GM18951 (cell line): ENCODE data around the gene PLA2G5.
"Not testable (repeated sequence)": the region's sequence is repeated elsewhere in the genome, so short reads cannot be mapped to it uniquely, and the experiment has no call there.

Source experiments
- POLR2A ChIP-seq: IDR thresholded peaks from 4 replicates; pipeline ENCODE4 v1.6.1; 2011; ENCODE audit warnings: mild to moderate bottlenecking; ENCODE audit not compliant: insufficient read length, insufficient read depth; ENCODE audit errors: extremely low read depth
- in situ Hi-C: fragments of 300-500 bp; cut with MboI; formaldehyde crosslinking; loops from one replicate; pipeline ENCODE4 v1.12.0; 2022; ENCODE audit warnings: low sequenced_read_pairs, mixed read lengths, inconsistent platforms; ENCODE audit not compliant: unreplicated experiment

The PLA2G5 gene, protein sequence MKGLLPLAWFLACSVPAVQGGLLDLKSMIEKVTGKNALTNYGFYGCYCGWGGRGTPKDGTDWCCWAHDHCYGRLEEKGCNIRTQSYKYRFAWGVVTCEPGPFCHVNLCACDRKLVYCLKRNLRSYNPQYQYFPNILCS

DNA sequence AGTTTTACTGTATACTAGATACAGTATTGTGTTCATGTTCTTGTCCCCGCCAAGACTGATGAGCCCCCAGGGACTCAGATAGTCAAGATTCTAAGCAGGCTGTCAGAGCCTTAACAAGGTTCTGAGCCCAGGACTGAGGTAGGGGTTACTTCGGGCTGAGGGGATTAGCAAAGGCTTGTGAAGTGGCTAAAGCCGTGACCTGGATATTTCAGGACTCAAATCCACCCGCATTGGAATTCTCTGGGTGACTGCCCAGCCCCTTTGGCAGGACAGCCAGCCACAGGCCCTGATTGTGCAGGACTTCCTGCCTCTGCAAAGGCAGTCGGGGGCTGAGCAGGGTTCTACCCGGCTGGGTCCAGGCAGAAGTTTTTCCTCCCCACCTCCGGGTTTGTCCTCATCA lies at the start of gene PLA2G5:
TSS of gene PLA2G5 (plus strand) at position 321 of the 400 bp plus-strand sequence. CDS start 14,637 bp downstream, outside the sequence.
- in situ Hi-C loops: no loop called here

DNA sequence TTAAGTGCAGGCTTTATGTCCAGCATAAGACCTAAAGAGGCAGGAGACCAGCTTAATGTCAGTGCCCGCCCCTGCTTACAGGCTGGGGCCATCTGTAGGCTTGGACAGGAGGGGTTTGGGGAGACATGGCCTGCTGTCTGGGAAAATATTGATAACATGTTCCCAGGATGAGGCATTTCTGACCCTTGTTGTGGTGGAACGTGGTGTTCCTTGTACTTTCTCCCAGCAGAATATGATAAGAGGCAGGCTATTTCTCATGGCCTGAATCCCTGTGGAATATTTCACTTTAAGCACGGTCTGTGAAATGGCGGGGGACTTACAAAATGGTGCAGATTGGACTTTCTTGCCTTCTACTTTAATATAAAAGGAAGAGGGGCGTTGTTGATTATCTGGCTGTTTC lies 41.9 kb upstream of the PLA2G5 start:
- in situ Hi-C loops: no loop called here

More for the DNA sequence above, at the start of gene PLA2G5:
- TF ChIP-seq POLR2A: no peak

GRCh38 chr1:20028726-20029125 lies 41.3 kb upstream of the PLA2G5 start:
- no peak for TF ChIP-seq POLR2A
- in situ Hi-C loops: no loop called here

More for the DNA sequence above, 41.9 kb upstream of the PLA2G5 start:
- TF ChIP-seq POLR2A: no peak

- TF ChIP-seq POLR2A: no peak
- in situ Hi-C loops: no loop called here
Measured at GRCh38 chr1:20029178-20029912, 40.6 kb upstream of the PLA2G5 start.

DNA sequence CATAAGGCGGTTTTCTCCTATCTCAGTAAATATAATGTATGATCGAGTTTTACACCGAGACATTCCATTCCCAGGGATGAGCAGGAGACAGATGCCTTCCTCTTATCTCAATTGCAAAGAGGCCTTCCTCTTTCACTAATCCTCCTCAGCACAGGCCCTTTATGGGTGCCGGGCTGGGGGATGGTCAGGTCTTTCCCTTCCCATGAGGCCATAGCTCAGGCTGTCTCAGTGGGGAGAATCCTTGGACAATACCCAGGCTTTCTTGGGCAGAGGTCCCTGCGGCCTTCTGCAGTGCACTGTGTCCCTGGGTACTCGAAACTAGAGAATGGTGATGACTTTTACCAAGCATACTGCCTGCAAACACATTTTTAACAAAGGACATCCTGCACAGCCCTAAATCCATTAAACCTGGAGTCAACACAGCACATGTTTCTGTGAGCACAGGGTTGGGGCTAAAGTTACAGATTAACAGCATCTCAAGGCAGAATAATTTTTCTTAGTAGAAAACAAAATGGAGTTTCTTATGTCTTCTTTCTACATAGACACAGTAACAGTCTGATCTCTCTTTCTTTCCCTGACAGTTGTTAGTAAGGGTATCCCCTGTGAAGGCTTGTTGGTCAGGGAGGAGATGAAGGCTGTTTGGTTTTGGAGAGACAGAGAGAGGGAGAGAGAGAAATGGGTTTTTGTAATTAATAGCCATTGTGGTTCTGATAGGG lies 39.4 kb upstream of the PLA2G5 start:
- in situ Hi-C loops: not testable (repeated sequence)

GRCh38 chr1:20031161-20031560 lies 38.8 kb upstream of the PLA2G5 start:
- in situ Hi-C loops: no loop called here

GRCh38 chr1:20031836-20032235 lies 38.2 kb upstream of the PLA2G5 start:
- in situ Hi-C loops: no loop called here
- no peak for TF ChIP-seq POLR2A

More at GRCh38 chr1:20031161-20031560, 38.8 kb upstream of the PLA2G5 start:
- TF ChIP-seq POLR2A: no peak

DNA sequence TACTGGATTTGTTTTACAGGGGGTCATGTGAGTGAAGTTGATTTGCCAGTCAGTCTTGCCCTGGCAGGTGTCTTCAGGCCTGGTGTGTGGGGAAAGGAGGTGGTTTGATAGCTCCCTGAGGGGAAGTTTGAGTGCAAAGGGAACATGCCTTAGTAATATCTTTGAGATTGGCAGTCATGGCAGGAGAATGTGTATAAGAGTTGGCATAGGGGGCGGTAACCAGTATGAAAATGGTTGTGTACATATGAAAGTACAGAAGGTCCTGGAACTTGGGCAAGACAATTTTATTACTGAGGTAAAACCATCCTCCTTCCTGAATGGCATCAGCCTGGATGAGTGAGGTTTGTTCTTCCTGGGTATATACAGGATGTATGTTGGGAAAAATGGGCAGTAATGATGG lies 37.6 kb upstream of the PLA2G5 start:
- in situ Hi-C loops: no loop called here
- TF ChIP-seq POLR2A: no peak

- in situ Hi-C loops: no loop called here
Measured at GRCh38 chr1:20033420-20033819, 36.6 kb upstream of the PLA2G5 start.

DNA sequence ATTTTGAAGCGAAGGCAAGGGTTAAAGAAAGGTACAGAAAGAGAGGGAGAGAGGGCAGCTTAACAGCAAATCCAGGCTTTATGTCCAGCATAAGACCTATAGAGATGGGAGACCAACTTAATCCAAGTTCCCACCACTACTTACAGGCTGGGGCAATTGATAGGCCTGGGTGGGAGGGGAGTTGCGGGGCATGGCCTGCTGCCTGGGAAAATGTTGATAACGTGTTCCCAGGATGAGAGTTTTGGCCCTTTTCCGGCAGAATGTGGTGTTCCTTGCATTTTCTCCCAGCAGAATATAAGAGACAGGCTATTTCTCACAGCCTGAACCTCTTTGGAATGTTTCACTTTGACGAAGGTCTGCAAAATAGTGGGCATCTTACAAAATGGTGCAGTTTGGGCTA lies 34.9 kb upstream of the PLA2G5 start:
- in situ Hi-C loops: no loop called here
- no peak for TF ChIP-seq POLR2A

More at GRCh38 chr1:20033420-20033819, 36.6 kb upstream of the PLA2G5 start:
- no peak for TF ChIP-seq POLR2A

- TF ChIP-seq POLR2A: no peak
- in situ Hi-C loops: no loop called here
Measured at GRCh38 chr1:20037877-20038276, 32.1 kb upstream of the PLA2G5 start.

GRCh38 chr1:20047096-20047495 lies 22.9 kb upstream of the PLA2G5 start:
- in situ Hi-C loops: no loop called here
- no peak for TF ChIP-seq POLR2A

DNA sequence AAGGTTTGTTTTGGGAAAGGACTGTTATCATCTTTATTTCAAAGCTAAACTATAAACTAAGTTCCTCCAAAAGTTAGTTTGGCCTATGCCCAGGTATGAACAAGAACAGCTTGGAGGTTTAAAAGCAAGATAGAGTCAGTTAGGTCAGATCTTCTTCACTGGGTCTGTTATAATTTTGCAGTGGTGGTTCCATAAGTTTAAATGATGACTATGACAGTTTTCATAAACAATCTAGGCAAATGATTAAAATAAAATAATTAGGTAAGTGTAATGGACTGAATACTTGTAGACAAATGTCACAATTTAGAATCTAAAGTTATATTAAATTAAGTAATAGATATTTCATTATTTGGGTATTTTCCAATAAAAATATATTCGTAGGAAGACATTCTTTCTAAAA lies 21.4 kb upstream of the PLA2G5 start:
- TF ChIP-seq POLR2A: no peak

DNA sequence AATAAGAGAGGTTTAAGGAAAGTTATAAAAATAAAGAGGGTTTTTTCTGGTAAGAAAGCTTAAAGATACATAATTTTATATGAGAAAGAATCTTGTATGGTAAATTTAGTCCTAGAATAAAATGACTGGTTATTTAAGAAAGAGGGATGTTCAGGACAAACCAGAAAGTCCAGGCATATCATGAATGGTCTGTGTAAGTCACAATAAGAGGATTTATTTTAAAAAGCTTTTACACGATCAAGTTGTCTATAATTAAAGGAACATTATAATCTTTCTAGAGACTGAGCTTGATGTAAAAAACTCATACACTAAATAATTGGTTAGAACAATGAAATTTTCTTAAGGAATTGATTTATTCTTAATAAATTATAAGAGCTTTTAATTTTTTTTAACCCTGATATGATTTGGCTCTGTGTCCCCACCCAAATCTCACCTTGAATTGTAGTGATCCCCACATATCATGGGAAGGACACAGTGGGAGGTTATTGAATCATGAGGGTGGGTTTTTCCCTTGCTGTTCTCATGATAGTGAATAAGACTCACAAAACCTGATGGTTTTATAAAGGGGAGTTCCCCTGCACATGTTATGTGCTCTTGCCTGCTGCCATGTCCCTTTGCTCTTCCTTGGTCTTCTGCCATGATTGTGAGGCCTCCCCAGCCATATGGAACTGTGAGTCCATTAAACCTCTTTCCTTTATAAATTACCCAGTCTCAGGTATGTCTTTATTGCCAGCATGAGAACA lies 20.8 kb upstream of the PLA2G5 start:
- in situ Hi-C loops: not testable (repeated sequence)

More for the DNA sequence above, 21.4 kb upstream of the PLA2G5 start:
- in situ Hi-C loops: no loop called here
